OCI-LY7 (cell line): ENCODE results near the gene SDK2. TPM values are rescaled to one million over a fixed set of nuclear protein-coding genes. Genes with fewer than 3 reads are reported as not detected.

Experiments used
- BruUV-seq: library from RNA; stranded (reverse); fragments of 400-500 nt; replicated peaks from 2 replicates; lab custom pipeline; 2021; lab: Mats Ljungman, UMichigan
- CTCF ChIA-PET: fragments of 300-600 bp; sonication (Branson Sonifier 250); formaldehyde crosslinking; loops from one replicate; lab custom pipeline; 2022; ENCODE audit warnings: antibody characterized with exemption; ENCODE audit not compliant: unreplicated experiment; lab: Charles Lee
- POLR2A ChIA-PET: fragments of 300-600 bp; sonication (Branson Sonifier 250); formaldehyde crosslinking; loops from one replicate; lab custom pipeline; 2022; ENCODE audit warnings: antibody characterized with exemption; lab: Charles Lee
- DNase-seq: peaks from one replicate; pipeline ENCODE4 v3.0.0-alpha.2; 2015; ENCODE audit warnings: low spot score
- H2AFZ ChIP-seq: fragments of 200-600 bp; sonication (generic), shearing (Covaris generic); 2 replicates; pipeline ENCODE4 v1.6.1; 2014; ENCODE audit warnings: mild to moderate bottlenecking, antibody characterized with exemption, low read length, moderate library complexity
- H3K27ac ChIP-seq: fragments of 200-600 bp; sonication (generic); 2 replicates; pipeline ENCODE4 v1.5.1; 2014; ENCODE audit warnings: mixed run types, low read depth, mild to moderate bottlenecking, moderate library complexity, low read length, inconsistent platforms; ENCODE audit not compliant: poor library complexity, severe bottlenecking
- H3K36me3 ChIP-seq: fragments of 200-600 bp; sonication (generic); 2 replicates; pipeline ENCODE4 v1.6.1; 2014; ENCODE audit warnings: mild to moderate bottlenecking, antibody characterized with exemption, low read length, moderate library complexity, mixed read lengths; ENCODE audit not compliant: insufficient read depth
- H3K4me1 ChIP-seq: fragments of 200-600 bp; sonication (generic); 2 replicates; pipeline ENCODE4 v1.5.1; 2014; ENCODE audit warnings: mild to moderate bottlenecking, low read length; ENCODE audit not compliant: insufficient read depth, poor library complexity, severe bottlenecking
- H3K4me2 ChIP-seq: fragments of 200-600 bp; sonication (generic); 2 replicates; pipeline ENCODE4 v1.6.1; 2014; ENCODE audit warnings: mild to moderate bottlenecking, low read length
- H3K4me3 ChIP-seq: fragments of 200-600 bp; sonication (generic); 2 replicates; pipeline ENCODE4 v1.5.1; 2014; ENCODE audit warnings: mild to moderate bottlenecking, low read depth, low read length; ENCODE audit not compliant: poor library complexity, severe bottlenecking
- H3K79me2 ChIP-seq: fragments of 200-600 bp; sonication (generic); 2 replicates; pipeline ENCODE4 v1.6.1; 2016; ENCODE audit warnings: low read depth, mild to moderate bottlenecking, low read length, moderate library complexity, mixed read lengths; ENCODE audit not compliant: insufficient read depth
- H3K9me2 ChIP-seq: fragments of 200-600 bp; sonication (generic); 2 replicates; pipeline ENCODE4 v1.6.1; 2016; ENCODE audit warnings: mild to moderate bottlenecking, low read length, mixed read lengths; ENCODE audit not compliant: insufficient read depth
- H3K9me3 ChIP-seq: fragments of 200-600 bp; sonication (generic); 2 replicates; pipeline ENCODE4 v1.6.1; 2014; ENCODE audit warnings: mild to moderate bottlenecking, mixed run types, low read length, mixed read lengths
- H4K20me1 ChIP-seq: fragments of 200-600 bp; sonication (generic); 2 replicates; pipeline ENCODE4 v1.6.1; 2014; ENCODE audit warnings: mild to moderate bottlenecking, antibody characterized with exemption, low read length, moderate library complexity, mixed read lengths; ENCODE audit not compliant: insufficient read depth
- CTCF ChIP-seq: fragments of 200-600 bp; sonication (generic); conservative IDR thresholded peaks from 2 replicates; pipeline ENCODE4 v1.5.1; 2014; ENCODE audit warnings: mild to moderate bottlenecking, antibody characterized with exemption, low read length, moderate library complexity, mixed read lengths
- EZH2phosphoT487 ChIP-seq: fragments of 200-600 bp; sonication (generic); IDR thresholded peaks from 2 replicates; pipeline ENCODE4 v1.6.1; 2018; ENCODE audit warnings: low read depth, borderline replicate concordance, mild to moderate bottlenecking, mixed run types, antibody characterized with exemption, low read length, moderate library complexity, mixed read lengths
- intact Hi-C: fragments of 100-400 bp; cut with micrococcal nuclease; formaldehyde crosslinking; loops from one replicate; pipeline ENCODE4 v1.10.0; 2022; ENCODE audit not compliant: unreplicated experiment
- total RNA-seq, 2 experiments: library from RNA; depleted of rRNA in 1 of 2; stranded (reverse); fragments of >200 nt in 1 of 2; shearing (Covaris generic) in 1 of 2; gene quantifications; 2 replicates each; pipeline ENCODE4 v1.2.3, GENCODE V29; 2014 to 2022

Gene SDK2
- total RNA-seq, 2 experiments from 2014 or later, result 0.32 to 1.8 TPM

GRCh38 chr17:73324160-73324475, 320.1 kb downstream of the SDK2 start:
- H3K9me2 ChIP-seq, result no peaks in the 10 kb centered on the region
- H3K4me3 ChIP-seq, result no peak overlapping the region
- CTCF ChIA-PET, result no interaction called here
- H3K36me3 ChIP-seq, result no peaks in the 10 kb centered on the region
- H3K27ac ChIP-seq, result no peak overlapping the region
- no peaks in the 10 kb centered on the region for H4K20me1 ChIP-seq
- H3K9me3 ChIP-seq, result no peaks in the 10 kb centered on the region
- H3K79me2 ChIP-seq, result no peaks in the 10 kb centered on the region
- intact Hi-C loops, result no loop called here
- no TSS peak for BruUV-seq
- no peaks in the 10 kb centered on the region for H3K4me1 ChIP-seq
- no peak overlapping the region for H2AFZ ChIP-seq
- no peak overlapping the region for H3K4me2 ChIP-seq
- POLR2A ChIA-PET, result no interaction called here
- TF ChIP-seq EZH2phosphoT487, result no peak
- TF ChIP-seq CTCF, result no peak
- no peak for DNase-seq

- Histone ChIP-seq H2AFZ (no peak overlapping the region), H3K36me3 (no peaks in the 10 kb centered on the region), H3K4me2 (no peak overlapping the region), H3K9me2 (no peaks in the 10 kb centered on the region), H3K27ac (no peak overlapping the region), H3K79me2 (no peaks in the 10 kb centered on the region), H4K20me1 (no peaks in the 10 kb centered on the region), H3K4me1 (no peaks in the 10 kb centered on the region), H3K4me3 (no peak overlapping the region), H3K9me3 (no peaks in the 10 kb centered on the region)
- TF ChIP-seq EZH2phosphoT487, result no peak
- BruUV-seq, result no TSS peak
- POLR2A ChIA-PET, result no interaction called here
- DNase-seq, result no peak
- intact Hi-C loops, result no loop called here
- CTCF ChIA-PET, result no interaction called here
Observed at GRCh38 chr17:73323409-73324159, 320.7 kb downstream of the SDK2 start.

- Histone ChIP-seq H3K4me2 (no peak overlapping the region), H3K9me2 (no peaks in the 10 kb centered on the region), H3K4me3 (no peak overlapping the region), H3K9me3 (no peaks in the 10 kb centered on the region), H3K4me1 (no peaks in the 10 kb centered on the region), H3K79me2 (no peaks in the 10 kb centered on the region), H3K27ac (no peak overlapping the region), H4K20me1 (no peaks in the 10 kb centered on the region), H3K36me3 (no peaks in the 10 kb centered on the region), H2AFZ (no peak overlapping the region)
- CTCF ChIA-PET, result no interaction called here
- DNase-seq, result no peak
- no TSS peak for BruUV-seq
- no peak for TF ChIP-seq EZH2phosphoT487
- TF ChIP-seq CTCF, result no peak
- intact Hi-C loops, result no loop called here
- POLR2A ChIA-PET, result interaction anchor here (0.6 kb wide), 2 partner anchors 16 to 1144 kb away, joined by 3 to 7 read pairs; no protein-coding TSS in a partner anchor
Observed at GRCh38 chr17:73320601-73321264, 323.5 kb downstream of the SDK2 start.
